Germinal center (tissue), 1 donor: Measurements from ENCODE around the gene TREML1.

Experiments
- DNase-seq: peaks from one replicate; pipeline ENCODE4 v3.0.0; 2012; ENCODE audit warnings: mixed read lengths, low spot score

TREML1 gene

GRCh38 chr6:41177695-41178094, 23.5 kb upstream of the TREML1 start:
- no peak for DNase-seq

GRCh38 chr6:41177287-41177686, 23.1 kb upstream of the TREML1 start:
- no peak for DNase-seq

GRCh38 chr6:41176189-41176588, 22.0 kb upstream of the TREML1 start:
- no peak for DNase-seq

GRCh38 chr6:41175084-41175483, 20.9 kb upstream of the TREML1 start:
- DNase-seq, result no peak

DNA sequence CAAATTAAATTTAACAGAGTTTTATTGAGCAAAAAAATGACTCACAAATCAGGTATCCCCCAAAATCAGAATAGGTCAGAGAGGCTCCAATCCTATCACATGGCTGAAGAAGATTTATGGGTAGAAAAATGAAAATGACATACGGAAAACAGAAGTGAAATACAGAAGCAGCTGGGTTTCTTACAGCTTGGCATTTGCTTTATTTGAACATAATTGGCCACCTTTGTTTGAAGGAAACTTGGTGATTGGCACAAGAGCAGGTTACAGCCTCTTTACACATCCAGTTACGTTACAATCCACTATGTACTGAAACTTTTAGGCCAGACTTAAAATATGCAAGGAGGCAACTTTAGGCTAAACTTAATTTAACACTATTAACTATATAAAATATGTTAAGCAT, 20.5 kb upstream of the TREML1 start:
- no peak for DNase-seq

- DNase-seq, result no peak
Measured at GRCh38 chr6:41171908-41172307, 17.8 kb upstream of the TREML1 start.

GRCh38 chr6:41170547-41171160, 16.5 kb upstream of the TREML1 start:
- DNase-seq, result no peak

DNA sequence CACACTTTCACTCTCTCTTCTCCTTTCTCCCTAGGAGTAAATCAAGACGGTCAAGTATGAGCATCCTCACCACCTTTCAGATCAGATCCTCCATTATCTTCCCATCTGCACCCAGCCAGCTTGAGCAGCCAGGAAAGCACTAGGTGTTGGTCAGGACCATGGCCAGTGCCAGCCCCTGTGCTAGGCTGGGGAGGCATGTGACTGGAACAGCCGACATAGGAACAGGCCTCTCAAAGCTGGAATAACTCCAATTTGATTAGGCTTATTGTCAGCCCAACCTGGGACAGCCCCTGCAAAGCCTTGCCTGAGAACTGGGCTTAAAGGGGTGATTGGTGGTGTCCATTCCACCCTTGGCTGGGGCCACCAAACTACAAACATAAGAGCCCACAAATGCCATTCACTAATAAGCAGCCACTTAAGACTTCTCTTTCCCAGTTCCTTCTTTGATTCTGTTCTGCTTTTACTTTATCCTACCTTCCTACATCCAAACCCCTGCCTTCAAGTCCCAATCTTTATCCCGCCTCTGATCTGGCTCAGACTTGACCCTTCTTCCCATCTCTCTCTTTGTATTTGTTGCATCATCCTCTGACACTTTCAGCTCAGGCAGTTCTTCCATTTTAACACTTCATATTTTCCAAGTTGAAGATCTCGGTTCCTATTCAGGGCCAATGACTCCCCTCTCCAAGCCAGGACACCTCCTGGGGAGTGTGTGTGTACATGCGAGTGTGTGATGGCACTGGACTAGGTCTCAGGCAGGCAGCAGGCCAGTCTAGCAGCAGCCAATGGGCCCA, 13.2 kb upstream of the TREML1 start:
- no peak for DNase-seq

- no peak for DNase-seq
Measured at GRCh38 chr6:41164551-41165120, 10.5 kb upstream of the TREML1 start.

DNA sequence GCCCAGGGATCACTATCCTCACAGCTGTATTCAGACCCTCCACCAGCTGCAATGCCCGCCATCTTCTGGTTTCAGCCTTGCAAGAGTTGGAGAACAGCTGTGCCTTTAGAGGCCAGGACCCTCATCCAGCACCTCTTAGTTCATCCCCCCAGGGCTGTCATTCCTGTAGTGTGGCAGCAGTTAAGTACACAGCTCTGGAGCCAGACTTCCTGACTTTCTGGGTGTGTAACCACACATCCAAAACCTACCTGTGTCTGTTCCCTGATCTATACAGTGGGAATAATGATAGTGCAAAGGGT, 9.2 kb upstream of the TREML1 start:
- no peak for DNase-seq

- DNase-seq, result no peak
Measured at GRCh38 chr6:41162687-41163418, 8.7 kb upstream of the TREML1 start, which contains the start of gene TREM2. TREM2 (minus strand) TSS chr6:41163116; CDS start chr6:41163082, 34 bp downstream.

DNA sequence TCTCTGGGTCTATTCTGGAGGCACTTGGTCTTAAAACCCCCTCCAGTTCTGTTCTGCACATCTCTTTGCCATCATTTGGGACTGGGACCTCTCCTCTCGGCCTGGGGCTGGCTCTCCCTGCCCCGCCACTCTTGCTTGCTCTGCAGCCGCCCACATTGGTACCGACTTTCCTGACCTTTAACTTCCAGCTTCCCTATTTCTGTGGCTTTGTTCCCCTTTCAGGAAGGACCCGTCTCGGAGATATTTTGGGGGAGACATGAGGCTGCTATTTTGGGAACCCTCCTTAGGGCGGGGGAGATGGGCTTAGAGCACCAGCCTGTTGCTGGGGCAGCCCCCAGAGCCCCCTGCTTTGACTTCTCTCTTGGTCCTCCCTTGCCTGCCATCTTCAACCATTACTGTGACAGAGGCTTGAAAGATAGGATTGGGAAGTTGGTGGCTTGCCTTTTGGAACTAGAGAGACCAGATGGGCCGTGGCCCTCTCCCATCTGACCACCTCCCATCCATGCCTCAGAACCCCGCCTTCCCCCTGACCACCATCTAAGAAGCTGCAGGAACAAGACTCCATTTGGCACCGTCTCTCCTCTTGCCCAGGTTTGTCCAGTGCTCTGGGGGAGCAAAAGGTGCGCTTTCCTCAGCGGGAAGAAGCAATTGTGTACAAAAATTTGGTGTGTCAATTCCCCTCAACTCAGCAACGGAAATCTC, 7.9 kb upstream of the TREML1 start:
- DNase-seq, result no peak

DNA sequence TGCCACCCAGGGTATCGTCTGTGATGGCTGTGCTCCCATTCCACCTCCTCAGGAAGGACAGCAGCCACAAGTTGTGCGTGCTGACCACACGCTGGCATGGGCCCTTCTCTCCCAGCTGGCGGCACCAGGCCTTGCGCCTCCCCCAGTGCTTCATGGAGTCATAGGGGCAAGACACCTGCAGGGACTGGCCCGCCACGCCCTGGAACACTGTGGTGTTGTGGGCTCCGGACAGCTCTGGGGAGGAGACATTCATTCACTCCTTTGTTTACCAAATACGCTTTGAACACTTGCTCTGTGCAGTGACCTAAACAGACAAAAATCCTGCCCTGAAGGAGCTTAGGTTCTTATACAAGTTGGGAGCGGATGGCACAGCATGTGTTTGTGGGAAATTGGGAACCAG, 7.2 kb upstream of the TREML1 start:
- no peak for DNase-seq

DNA sequence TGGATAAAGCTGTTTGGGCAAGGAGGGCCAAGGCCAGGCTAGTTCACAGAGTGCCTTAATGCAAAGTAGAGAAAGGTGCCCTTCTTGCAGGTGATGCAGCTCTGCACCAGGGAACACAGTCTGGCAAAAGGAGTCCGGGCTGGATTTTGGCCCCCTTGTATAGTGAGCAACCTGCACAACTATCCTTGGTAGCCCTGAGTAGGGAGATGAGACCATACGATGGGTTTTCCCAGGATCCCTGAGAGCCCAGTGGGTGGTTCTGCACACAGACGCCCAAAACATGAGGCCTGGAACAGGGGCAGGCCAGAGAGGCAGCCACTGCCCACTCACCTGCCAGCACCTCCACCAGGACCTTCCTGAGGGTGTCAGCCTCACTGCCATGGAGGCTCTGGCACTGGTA, 6.8 kb upstream of the TREML1 start:
- no peak for DNase-seq

- no peak for DNase-seq
Measured at GRCh38 chr6:41159415-41160082, 5.4 kb upstream of the TREML1 start.

DNA sequence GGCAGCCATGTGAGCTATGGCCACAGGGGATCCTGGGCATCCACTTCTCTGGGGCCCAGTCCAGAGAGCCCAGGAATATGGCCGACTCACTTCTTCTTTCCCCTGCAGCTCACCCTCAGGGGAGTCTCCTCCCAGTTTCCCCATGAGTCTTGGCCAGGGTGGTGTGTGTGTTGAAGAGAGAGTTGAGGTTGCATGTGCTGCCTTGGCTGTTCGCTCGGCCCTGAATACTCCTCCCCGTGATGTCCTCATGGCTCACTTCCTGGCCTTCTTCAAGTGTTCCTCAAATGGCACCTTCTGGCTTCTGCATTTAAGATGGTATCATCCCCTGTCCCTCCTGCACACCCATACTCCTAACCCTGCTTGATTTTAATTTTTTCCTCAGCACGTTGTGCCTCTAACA, 3.2 kb upstream of the TREML1 start:
- DNase-seq, result no peak

GRCh38 chr6:41156771-41157170, 2.6 kb upstream of the TREML1 start:
- DNase-seq, result no peak

GRCh38 chr6:41156001-41156400, 1.9 kb upstream of the TREML1 start:
- DNase-seq, result no peak

DNA sequence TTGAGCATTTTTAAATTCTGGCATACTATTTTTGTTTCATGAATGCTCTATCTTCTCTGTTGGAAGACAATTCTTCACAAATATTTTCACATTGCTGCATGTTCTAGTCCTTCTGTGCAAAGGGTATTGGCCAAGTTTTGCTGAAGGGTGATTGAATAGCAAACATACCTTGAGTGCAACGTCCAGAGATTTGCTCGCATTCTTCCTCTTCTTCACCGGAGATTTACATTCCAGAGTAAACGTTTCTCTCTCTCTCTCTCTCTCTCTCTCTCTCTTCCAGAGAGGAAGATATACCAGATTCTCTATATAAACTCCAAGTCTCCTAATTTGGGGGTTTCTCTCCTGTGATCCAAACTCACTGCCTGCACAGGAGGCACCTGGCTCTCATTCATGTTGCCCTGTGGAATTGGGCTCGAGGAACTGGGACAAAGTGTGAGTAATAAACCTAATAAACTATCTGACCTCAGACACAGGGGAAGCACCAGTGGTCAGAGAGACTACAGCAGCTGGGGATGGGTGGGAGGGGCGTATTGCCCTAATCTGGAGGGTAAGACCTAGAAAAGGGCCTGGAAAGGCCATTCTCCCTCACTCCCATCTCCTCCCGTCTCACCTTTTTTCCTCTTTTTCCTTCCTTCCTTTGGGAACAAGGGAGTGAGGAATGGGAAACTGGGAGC, 1.1 kb upstream of the TREML1 start:
- no peak for DNase-seq

DNA sequence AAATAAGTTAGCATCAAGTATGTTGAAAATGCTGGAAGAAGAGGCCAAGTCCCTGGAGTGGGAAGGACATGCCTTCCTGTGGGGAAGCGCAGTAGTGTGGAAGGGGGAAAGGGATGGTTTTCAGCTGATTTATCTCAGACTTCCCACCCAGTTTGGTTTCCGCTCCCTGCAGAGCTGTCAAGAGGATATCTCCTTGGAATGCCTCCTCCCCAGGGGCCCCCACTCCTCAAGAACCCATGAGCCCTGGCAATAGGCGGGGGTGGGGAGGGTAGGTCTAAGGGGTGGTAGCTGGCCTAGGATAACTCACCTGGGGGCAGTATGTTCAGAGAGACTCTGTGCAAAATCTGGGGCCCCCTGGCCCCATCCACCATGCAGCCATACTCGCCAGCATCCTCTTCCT, 696 bp downstream of the TREML1 start:
- no peak for DNase-seq

DNA sequence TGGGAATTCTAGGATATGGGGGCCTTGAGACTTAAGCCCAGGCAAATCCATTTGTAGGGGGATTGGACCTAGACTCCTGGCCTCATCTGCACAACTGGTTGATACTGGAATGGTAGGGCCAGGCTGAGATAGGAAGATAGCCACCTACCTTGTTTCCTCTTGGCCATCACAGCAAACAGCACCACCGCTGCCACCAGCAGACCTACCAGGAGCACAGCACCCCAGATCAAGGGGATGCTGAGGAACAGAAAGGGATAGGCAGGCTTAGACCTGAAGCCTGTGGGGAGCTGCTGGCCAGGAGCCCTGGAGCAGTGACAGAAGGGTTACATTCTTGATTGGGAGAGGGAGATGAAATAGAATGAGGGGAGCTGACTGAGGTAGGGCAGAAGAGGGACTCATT, 3.5 kb downstream of the TREML1 start:
- DNase-seq, result no peak
